Fibroblast of the aortic adventitia (primary cell): Measurements from ENCODE around the gene ZNF408. TPM values are rescaled to one million over a fixed set of nuclear protein-coding genes. Genes with fewer than 3 reads are reported as not detected.

Source experiments
- DNase-seq: peaks from one replicate; pipeline ENCODE4 v3.0.0-alpha.2; 2010; ENCODE audit warnings: low read depth
- H3K4me3 ChIP-seq: 2 replicates; pipeline ENCODE4 v1.5.1; 2011; ENCODE audit warnings: low read depth, mild to moderate bottlenecking, control low read depth, low read length, moderate library complexity
- total RNA-seq: library from RNA; depleted of rRNA; stranded (reverse); fragments of >200 nt; gene quantifications from 2 replicates; pipeline ENCODE4 v1.2.3, GENCODE V29; 2012; ENCODE audit warnings: low replicate concordance
- TF ChIP-seq, protein P1 (sequence below): IDR thresholded peaks from 2 replicates; pipeline ENCODE4 v1.5.1; 2011; ENCODE audit warnings: mild to moderate bottlenecking, low read length, control low read depth, inconsistent platforms; ENCODE audit not compliant: insufficient read depth

ZNF408 gene
- total RNA-seq, result 9.3 and 18.7 TPM in 2 replicates

DNA sequence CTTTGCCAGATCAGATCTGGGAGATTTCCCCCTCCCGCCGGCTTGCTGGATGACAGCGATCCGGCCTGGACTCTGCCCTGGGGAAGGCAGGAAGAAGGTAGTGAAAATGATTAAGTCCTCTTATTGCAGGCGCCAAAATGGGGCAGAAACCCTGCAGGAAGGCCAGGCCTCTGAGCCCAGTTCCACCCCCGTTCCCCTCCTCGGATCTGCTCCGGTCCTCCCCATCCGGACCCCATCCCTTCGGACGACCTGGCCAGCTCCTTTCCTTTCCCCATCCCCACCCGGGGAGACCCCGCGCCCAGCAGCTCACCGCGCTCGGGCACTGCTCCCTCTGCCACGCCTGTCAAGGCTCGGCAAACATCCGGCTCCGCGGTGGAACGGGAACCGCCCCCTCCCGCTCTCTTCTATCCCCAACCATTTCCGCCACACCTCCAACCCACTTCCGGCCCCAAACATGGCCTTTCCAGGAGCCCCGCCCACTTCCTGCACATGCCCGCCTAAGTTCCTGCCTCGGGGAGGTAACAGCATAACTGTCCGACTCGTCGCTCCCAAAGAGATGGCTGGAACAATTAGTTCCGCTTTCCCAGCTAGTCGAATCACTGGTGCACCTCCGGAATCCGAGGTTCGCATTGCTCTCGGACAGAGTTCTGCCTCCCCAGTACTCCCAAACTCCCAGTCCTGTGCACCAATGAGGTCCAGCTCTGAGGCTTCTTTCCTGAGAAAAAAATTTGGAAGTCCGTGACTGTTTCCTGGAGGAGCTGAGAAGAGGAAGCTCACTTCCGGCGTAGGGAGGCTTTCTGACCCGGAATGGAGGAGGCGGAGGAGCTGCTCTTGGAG, at the start of gene ZNF408, which contains the start of gene ARHGAP1:
TSS of gene ZNF408 (plus strand) at position 791 of the 837 bp plus-strand sequence. CDS start at position 808, 17 bp downstream.
TSS of gene ARHGAP1 (minus strand) at position 379 of the 837 bp plus-strand sequence. CDS start 4,512 bp downstream, outside the sequence.
- DNase-seq, result peak; percentile 99
- TF ChIP-seq, protein P1, sequence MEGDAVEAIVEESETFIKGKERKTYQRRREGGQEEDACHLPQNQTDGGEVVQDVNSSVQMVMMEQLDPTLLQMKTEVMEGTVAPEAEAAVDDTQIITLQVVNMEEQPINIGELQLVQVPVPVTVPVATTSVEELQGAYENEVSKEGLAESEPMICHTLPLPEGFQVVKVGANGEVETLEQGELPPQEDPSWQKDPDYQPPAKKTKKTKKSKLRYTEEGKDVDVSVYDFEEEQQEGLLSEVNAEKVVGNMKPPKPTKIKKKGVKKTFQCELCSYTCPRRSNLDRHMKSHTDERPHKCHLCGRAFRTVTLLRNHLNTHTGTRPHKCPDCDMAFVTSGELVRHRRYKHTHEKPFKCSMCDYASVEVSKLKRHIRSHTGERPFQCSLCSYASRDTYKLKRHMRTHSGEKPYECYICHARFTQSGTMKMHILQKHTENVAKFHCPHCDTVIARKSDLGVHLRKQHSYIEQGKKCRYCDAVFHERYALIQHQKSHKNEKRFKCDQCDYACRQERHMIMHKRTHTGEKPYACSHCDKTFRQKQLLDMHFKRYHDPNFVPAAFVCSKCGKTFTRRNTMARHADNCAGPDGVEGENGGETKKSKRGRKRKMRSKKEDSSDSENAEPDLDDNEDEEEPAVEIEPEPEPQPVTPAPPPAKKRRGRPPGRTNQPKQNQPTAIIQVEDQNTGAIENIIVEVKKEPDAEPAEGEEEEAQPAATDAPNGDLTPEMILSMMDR, result no peak
- H3K4me3 ChIP-seq, result peak within 1 kb of the TSS; percentile 99

DNA sequence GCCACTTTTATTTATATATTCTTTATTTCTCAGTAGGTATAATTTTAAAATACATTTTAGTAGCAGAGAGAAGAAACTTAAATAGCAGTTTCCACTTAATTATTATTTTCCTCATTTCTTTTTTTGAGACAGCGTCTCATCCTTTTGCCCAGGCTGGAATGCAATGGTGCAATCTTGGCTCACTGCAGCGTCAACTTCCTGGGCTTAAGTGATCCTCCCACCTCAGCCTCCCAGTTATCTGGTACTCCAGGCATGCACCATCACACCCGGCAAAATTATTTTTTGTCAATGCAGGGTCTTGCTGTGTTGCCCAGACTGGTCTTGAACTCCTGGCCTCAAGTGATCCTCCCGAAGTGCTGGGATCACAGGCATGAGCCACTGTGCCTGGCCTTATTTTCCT, 45.2 kb upstream of the ZNF408 start:
- no peak for DNase-seq
- no peak overlapping the region for H3K4me3 ChIP-seq
- TF ChIP-seq, protein P1, result no peak

DNA sequence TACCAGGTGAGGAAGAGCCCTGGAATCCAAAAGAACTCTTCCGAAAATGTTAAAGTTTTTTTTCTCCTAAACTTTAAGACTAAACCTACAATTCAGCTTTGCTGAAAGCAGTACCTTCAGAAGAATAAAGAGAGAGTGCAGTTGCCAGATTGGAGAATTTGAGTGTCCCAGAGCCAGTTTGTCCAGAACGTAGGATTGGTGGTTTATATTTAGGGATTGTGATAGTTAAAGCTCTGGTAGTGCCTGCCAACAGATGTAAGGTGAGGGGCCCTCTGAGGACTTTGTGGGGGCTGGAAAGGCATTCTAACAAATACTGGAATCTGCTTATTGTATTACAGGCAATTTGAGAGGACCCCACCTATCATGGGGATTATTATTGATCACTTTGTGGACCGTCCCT, 43.6 kb upstream of the ZNF408 start:
- TF ChIP-seq, protein P1, result no peak
- DNase-seq, result no peak
- no peak overlapping the region for H3K4me3 ChIP-seq

DNA sequence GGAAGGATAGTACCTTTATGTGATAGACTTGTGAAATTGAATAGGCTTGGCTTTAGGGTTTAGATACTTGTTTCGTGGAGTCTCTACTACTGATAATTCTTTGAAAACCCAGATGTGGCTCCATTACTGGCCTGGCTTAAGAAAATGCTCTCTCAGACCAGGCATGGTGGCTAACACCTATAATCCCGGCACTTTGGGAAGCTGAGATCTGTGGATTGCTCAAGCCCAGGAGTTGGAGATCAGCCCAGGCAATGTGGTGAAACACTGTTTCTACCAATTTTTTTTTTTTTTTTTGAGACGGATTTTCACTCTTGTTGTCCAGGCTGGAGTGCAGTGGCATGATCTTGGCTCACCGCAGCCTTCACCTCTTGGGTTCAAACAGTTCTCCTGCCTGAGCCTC, 42.6 kb upstream of the ZNF408 start:
- peak; percentile 89 for DNase-seq
- no peak overlapping the region for H3K4me3 ChIP-seq
- TF ChIP-seq, protein P1, result no peak

DNA sequence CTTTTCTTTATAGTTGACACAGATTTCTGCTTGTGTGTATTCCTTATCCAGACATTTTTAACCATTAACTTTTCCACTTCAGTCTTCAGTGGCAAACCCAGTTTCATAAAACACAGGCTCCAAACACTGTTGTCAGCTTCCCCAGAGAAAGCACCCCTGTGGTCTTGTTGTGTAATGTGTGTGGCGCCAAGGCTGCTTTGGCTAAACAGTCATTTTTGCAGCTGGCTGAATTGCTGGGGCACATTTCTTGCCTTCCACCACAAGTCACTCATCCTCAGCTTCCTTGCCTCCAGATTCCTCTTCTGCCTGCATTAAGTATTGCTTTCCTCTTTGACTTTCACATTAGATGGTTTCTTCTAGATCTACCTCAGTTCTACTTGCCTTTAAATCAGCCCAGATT, 40.9 kb upstream of the ZNF408 start:
- TF ChIP-seq, protein P1, result no peak
- peak; percentile 62 for DNase-seq
- H3K4me3 ChIP-seq, result no peak overlapping the region

DNA sequence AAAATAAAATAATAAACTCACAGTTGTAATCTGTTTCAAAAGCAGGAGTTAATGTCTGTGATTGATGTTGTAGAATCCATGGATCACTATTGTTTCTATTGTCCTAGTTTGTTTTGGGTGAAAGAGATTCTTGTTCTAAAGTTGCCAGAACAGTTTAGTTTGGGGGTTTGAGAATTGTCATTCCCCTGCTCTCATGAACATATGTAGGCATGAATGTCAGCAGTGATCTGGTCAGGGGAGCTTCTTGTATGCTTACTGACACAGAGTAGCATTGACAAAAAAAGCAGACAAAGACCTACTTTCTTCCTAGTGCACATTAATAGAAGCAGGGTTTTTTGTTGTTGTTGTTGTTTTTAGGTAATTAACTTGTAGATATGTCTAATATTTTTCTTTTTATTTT, 39.0 kb upstream of the ZNF408 start:
- no peak overlapping the region for H3K4me3 ChIP-seq
- DNase-seq, result no peak
- TF ChIP-seq, protein P1, result no peak

DNA sequence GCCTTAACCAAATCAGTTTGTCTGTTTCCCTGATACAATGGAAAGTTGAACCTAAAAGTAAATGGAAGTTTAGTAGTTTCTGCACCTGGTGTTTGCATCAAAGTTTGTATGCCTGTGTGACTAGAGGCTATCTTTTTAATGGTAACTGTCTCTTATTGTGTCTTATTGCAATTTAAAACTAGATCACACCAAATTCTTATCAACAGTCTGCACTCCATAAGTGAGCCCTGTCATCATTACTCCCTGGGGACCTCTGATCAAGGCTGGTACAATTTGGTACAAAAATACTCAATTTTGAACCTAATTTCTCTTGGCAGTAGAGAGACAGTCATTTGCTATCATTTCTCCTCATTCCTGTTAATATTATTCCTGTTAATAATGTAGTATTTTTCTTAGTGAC, 38.5 kb upstream of the ZNF408 start:
- TF ChIP-seq, protein P1, result no peak
- DNase-seq, result no peak
- H3K4me3 ChIP-seq, result no peak overlapping the region
